Astrocyte of the cerebellum (primary cell): ENCODE results near the gene GDPD1.
"Not testable (repeated sequence)": the region's sequence is repeated elsewhere in the genome, so short reads cannot be mapped to it uniquely, and the experiment has no call there.

ENCODE experiments used
- DNase-seq: peaks from one replicate; pipeline ENCODE4 v3.0.0-alpha.2; 2011; ENCODE audit warnings: low read depth
- H3K4me3 ChIP-seq: 2 replicates; pipeline ENCODE4 v1.5.1; 2011; ENCODE audit warnings: mild to moderate bottlenecking, low read depth, low read length, moderate library complexity
- in situ Hi-C: cut with HindIII; loops from 2 replicates; pipeline ENCODE4 v1.10.0; 2017; ENCODE audit warnings: low sequenced_read_pairs
- TF ChIP-seq, protein P1 (sequence below): IDR thresholded peaks from 2 replicates; pipeline ENCODE4 v1.5.1; 2012; ENCODE audit warnings: low read length, low read depth, moderate library complexity, mild to moderate bottlenecking; ENCODE audit errors: missing control alignments

Gene GDPD1

DNA sequence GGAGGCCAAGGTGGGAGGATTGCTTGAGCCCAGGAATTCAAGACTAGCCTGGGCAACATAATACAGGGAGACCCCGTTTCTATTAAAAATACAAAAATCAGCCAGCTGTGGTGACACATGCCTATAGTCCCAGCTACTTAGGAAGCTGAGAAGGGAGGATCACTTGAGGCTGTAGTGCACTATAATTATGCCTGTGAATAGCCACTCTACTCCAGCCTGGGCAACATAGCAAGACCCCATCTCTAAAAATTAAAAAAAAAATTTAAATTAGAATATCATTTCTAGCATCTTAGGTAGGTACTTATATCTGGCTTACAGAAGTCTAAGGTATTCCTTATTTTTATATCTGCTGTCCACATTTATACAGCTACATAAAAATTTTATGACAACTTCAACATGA is 18.0 kb upstream of the GDPD1 start:
- no peak for DNase-seq
- TF ChIP-seq, protein P1, sequence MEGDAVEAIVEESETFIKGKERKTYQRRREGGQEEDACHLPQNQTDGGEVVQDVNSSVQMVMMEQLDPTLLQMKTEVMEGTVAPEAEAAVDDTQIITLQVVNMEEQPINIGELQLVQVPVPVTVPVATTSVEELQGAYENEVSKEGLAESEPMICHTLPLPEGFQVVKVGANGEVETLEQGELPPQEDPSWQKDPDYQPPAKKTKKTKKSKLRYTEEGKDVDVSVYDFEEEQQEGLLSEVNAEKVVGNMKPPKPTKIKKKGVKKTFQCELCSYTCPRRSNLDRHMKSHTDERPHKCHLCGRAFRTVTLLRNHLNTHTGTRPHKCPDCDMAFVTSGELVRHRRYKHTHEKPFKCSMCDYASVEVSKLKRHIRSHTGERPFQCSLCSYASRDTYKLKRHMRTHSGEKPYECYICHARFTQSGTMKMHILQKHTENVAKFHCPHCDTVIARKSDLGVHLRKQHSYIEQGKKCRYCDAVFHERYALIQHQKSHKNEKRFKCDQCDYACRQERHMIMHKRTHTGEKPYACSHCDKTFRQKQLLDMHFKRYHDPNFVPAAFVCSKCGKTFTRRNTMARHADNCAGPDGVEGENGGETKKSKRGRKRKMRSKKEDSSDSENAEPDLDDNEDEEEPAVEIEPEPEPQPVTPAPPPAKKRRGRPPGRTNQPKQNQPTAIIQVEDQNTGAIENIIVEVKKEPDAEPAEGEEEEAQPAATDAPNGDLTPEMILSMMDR: no peak
- in situ Hi-C loops: no loop called here
- H3K4me3 ChIP-seq: no peak overlapping the region

DNA sequence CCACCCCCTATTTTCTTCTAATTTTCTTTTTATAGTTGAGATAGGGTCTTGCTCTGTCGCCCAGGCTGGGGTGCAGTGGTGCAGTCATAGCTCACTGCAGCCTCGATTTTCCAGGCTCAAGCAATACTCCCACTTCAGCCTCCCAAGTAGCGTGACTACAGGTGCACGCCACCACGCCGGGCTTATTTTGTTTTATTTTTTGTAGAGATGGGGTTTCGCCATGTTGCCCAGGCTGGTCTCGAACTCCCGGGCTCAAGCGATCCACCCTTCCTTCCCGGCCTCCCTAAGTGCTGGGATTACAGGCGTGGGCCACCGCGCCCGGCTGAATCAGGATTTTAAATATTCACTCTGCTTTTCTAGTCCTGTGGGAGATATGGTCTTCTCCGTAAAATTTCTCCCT is 941 bp upstream of the GDPD1 start:
- TF ChIP-seq, protein P1: no peak
- no peak overlapping the region for H3K4me3 ChIP-seq
- no peak for DNase-seq
- in situ Hi-C loops: no loop called here

DNA sequence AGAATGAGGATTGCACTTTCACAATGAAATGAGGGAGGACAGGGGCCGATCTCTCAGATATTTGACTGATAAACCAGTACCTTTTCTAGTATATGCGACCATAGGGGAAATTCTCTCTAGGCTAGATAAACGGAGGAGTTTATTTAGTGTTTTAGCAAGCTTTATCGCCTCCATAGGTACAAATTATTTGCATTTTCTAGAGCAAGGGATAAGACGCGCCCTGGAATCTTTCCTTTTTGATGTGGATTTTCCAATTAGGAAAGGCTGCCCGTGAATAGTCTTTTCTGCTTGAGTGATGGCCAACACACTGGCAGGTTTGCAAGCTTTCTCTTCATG is 351 bp upstream of the GDPD1 start:
- in situ Hi-C loops: no loop called here
- TF ChIP-seq, protein P1: no peak

DNA sequence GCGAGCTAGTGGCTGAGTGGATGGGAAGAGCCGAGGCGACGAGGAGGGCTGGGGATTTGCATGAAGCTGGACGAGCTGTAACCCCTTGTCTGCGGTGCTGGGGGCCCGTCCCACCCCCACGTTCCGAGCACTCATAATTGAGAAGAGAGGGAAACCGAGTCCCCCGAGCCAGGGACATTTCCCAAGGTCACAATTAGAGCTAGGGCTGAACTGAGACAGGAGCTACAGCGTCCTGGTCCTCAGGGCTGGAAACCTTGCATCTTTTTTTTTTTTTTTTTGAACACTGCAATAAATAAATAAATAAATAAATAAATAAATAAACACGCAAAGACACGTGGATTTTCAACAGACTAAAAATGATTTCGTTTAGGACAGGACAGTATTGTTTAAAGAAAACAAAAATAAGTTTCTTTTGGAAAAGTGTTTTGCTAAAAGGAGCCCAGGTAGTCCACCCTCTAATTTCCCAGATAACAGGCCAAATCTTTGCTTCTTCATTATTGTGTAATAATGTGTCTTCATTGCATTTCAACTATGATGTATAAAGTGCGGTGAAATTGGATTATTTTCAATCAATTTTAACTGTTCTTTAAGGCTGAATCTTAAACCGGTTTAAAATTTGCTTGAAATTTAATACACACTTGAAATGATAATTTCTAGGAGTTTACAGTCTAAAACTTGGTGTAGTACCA is 992 bp downstream of the GDPD1 start:
- no peak for DNase-seq
- in situ Hi-C loops: no loop called here
- H3K4me3 ChIP-seq: peak overlapping the region; percentile 70
- TF ChIP-seq, protein P1: no peak

More for the DNA sequence above, 351 bp upstream of the GDPD1 start:
- no peak for DNase-seq
- peak overlapping the region; percentile 70 for H3K4me3 ChIP-seq

DNA sequence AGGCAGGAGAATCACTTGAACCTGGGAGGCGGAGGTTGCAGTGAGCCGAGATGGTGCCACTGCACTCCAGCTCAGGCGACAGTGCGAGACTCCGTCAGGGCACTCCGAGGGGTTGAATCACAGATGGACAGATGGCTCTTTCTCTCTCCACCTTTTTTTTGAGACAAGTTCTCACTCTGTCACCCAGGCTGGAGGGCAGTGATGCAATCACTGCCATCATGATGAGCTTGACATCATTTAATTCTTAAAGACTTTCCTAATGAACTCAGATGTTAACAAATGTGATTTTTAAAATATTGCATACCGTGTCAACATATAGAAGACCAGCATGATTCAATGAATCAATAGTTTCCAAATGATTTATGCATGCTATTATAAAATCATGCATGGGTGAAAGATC is 3.5 kb downstream of the GDPD1 start:
- H3K4me3 ChIP-seq: no peak overlapping the region
- TF ChIP-seq, protein P1: no peak
- in situ Hi-C loops: no loop called here
- no peak for DNase-seq

DNA sequence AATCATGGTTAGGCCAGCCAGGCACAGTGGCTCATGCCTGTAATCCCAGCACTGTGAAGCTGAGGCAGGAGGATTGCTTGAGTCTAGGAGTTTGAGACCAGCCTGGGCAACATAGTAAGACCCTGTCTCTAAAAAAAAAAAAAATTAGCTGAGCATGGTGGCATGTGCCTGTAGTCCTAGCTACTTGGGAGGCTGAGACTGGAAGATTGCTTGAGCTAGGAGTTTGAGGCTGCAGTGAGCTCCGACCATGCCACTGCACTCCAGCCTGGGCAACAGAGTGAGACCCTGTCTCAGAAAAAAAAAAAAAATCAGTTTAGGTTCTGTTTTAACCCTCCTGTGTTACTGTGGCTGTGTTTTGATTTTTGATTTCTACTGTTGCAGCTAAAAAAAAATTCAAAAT is 8.3 kb downstream of the GDPD1 start:
- DNase-seq, in situ Hi-C loops, H3K4me3 ChIP-seq: not testable (repeated sequence)

DNA sequence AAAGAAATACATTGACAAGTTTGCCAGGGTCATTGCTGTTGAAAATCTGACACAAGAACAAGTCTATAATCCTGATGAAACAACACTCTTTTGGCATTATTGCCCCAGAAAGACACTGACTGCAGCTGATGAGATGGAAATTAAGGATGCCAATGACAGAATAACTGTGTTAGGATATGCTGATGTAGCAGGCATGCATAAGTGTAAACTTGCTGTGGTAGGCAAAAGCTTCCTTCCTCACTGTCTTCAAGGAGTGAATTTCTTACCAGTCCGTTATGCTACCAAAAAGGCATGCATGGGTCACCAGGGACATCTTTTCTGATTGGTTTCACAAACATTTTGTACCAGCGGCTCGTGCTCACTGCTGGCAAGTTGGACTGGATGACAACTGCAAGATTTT is 10.5 kb downstream of the GDPD1 start:
- no peak for DNase-seq
- TF ChIP-seq, protein P1: no peak
- no peak overlapping the region for H3K4me3 ChIP-seq
- in situ Hi-C loops: no loop called here
